ENCODE results near the gene CPS1.

DNA sequence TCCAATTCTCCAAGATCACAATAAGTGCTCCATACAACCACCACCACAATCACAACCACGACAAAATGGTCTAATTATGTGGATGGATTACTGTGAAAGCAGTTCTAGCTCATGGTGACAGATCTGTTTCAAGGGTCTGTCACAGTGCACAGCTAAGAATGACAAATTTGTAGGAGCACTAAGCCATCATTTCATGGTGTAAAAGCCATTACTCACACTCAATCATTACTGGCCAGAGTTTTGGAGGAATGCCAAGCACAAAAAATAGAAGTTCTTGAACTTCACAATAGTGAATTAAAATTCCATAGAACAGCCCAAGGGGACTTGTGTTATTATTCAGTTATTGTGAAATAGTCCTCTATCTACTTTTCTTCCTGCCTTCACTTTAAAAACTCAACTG is 2.3 kb downstream of the CPS1 start:
- TF ChIP-seq CTCF (conservative IDR thresholded peaks at IDR 0.05; ENCODE audit: low read depth in 2 of 2) (no peak), ZNF331 (CRISPR knock-in tag; IDR thresholded peaks at IDR 0.05; ENCODE audit: low read depth) (no peak), CREB1 (CRISPR knock-in tag; IDR thresholded peaks at IDR 0.05; ENCODE audit: low read depth) (no peak), REST (IDR thresholded peaks at IDR 0.05; ENCODE audit: unreplicated experiment) (no peak), EZH2phosphoT487 (IDR thresholded peaks at IDR 0.05; ENCODE audit: unreplicated experiment) (no peak), ETS1 (IDR thresholded peaks at IDR 0.05) (no peak)
